NT2/D1 (cell line): ENCODE measurements around the gene MCCD1.

Experiments used
- DNase-seq: peaks from one replicate; pipeline ENCODE4 v3.0.0-alpha.2; 2011; ENCODE audit warnings: low read depth, low spot score
- H3K27me3 ChIP-seq: 2 replicates; pipeline ENCODE4 v1.6.0; 2011; ENCODE audit warnings: mild to moderate bottlenecking; ENCODE audit not compliant: insufficient read length, insufficient read depth
- H3K36me3 ChIP-seq: 2 replicates; pipeline ENCODE4 v1.6.1; 2011; ENCODE audit warnings: mild to moderate bottlenecking, low read length, mixed read lengths; ENCODE audit not compliant: insufficient read depth, insufficient read length
- H3K4me1 ChIP-seq: 2 replicates; pipeline ENCODE4 v1.5.1; 2011; ENCODE audit not compliant: insufficient read depth, insufficient read length
- H3K4me3 ChIP-seq: 2 replicates; pipeline ENCODE4 v1.5.1; 2011; ENCODE audit warnings: low read depth; ENCODE audit not compliant: insufficient read length
- H3K9ac ChIP-seq: 2 replicates; pipeline ENCODE4 v1.6.0; 2011; ENCODE audit warnings: low read depth; ENCODE audit not compliant: insufficient read length
- H3K9me3 ChIP-seq: 2 replicates; pipeline ENCODE4 v1.5.1; 2011; ENCODE audit warnings: mild to moderate bottlenecking, low read length; ENCODE audit not compliant: insufficient read depth
- SUZ12 ChIP-seq: IDR thresholded peaks from 2 replicates; pipeline ENCODE4 v1.6.1; 2011; ENCODE audit not compliant: insufficient read length, insufficient read depth; ENCODE audit errors: extremely low read depth
- YY1 ChIP-seq: IDR thresholded peaks from 2 replicates; pipeline ENCODE4 v1.6.1; 2011; ENCODE audit not compliant: insufficient read length, insufficient read depth
- ZNF274 ChIP-seq: IDR thresholded peaks from 2 replicates; pipeline ENCODE4 v1.6.1; 2011; ENCODE audit warnings: mild to moderate bottlenecking, low read depth, low read length

MCCD1 gene

GRCh38 chr6:31572041-31572911, 43.5 kb downstream of the MCCD1 start, which contains the start of gene LTA:
TSS of gene LTA (plus strand) at chr6:31572289. CDS start at chr6:31572743, 454 bp downstream.
- TF ChIP-seq SUZ12 (no peak), YY1 (no peak), ZNF274 (no peak)
- Histone ChIP-seq H3K4me1 (peaks cover 12% of the 10 kb centered on the region), H3K9ac (no peak within 1 kb of the TSS), H3K4me3 (no peak within 1 kb of the TSS), H3K9me3 (no peaks in the 10 kb centered on the region), H3K36me3 (peaks cover 3% of the 10 kb centered on the region), H3K27me3 (no peaks in the 10 kb centered on the region)
- no peak for DNase-seq

GRCh38 chr6:31573239-31574105, 44.7 kb downstream of the MCCD1 start:
- H3K4me1 ChIP-seq, result peaks cover 11% of the 10 kb centered on the region

GRCh38 chr6:31574106-31575061, 45.6 kb downstream of the MCCD1 start:
- Histone ChIP-seq H3K9me3 (no peaks in the 10 kb centered on the region), H3K36me3 (peaks cover 3% of the 10 kb centered on the region), H3K9ac (no peak overlapping the region), H3K27me3 (no peaks in the 10 kb centered on the region), H3K4me1 (peaks cover 11% of the 10 kb centered on the region), H3K4me3 (no peak overlapping the region)
- no peak for DNase-seq
- TF ChIP-seq ZNF274 (no peak), SUZ12 (no peak), YY1 (no peak)

More at GRCh38 chr6:31573239-31574105, 44.7 kb downstream of the MCCD1 start:
- DNase-seq, result no peak
- Histone ChIP-seq H3K27me3 (no peaks in the 10 kb centered on the region), H3K4me3 (no peak overlapping the region), H3K36me3 (peaks cover 3% of the 10 kb centered on the region), H3K9me3 (no peaks in the 10 kb centered on the region), H3K9ac (no peak overlapping the region)
- no peak for TF ChIP-seq SUZ12
- no peak for TF ChIP-seq YY1
- no peak for TF ChIP-seq ZNF274

GRCh38 chr6:31575335-31575901, 46.7 kb downstream of the MCCD1 start, which contains the start of gene TNF:
TSS of gene TNF (plus strand) at chr6:31575565. CDS start at chr6:31575742, 177 bp downstream.
- Histone ChIP-seq H3K9me3 (no peaks in the 10 kb centered on the region), H3K27me3 (no peaks in the 10 kb centered on the region), H3K9ac (no peak within 1 kb of the TSS), H3K4me1 (peaks cover 12% of the 10 kb centered on the region), H3K4me3 (no peak within 1 kb of the TSS), H3K36me3 (peaks cover 3% of the 10 kb centered on the region)
- DNase-seq, result no peak
- TF ChIP-seq YY1 (no peak), ZNF274 (no peak), SUZ12 (no peak)

- TF ChIP-seq ZNF274 (no peak), SUZ12 (no peak), YY1 (no peak)
- Histone ChIP-seq H3K4me3 (no peak overlapping the region), H3K36me3 (peaks cover 3% of the 10 kb centered on the region), H3K9ac (no peak overlapping the region), H3K27me3 (no peaks in the 10 kb centered on the region), H3K9me3 (no peaks in the 10 kb centered on the region), H3K4me1 (peaks cover 14% of the 10 kb centered on the region)
- DNase-seq, result no peak
Observed at GRCh38 chr6:31575952-31576685, 47.4 kb downstream of the MCCD1 start.
